HG03060 (cell line): ENCODE measurements around the gene TBXT.
"Not testable (repeated sequence)": the region's sequence is repeated elsewhere in the genome, so short reads cannot be mapped to it uniquely, and the experiment has no call there.

ENCODE experiments used
- ATAC-seq: cut with Tn5 transposase; IDR thresholded peaks from one replicate; pipeline ENCODE4 v1.9.1; 2021; ENCODE audit warnings: low read depth, moderate number of reproducible peaks; ENCODE audit not compliant: unreplicated experiment

Gene TBXT

GRCh38 chr6:166167801-166168615 is at the start of gene TBXT:
Gene TBXT, minus strand, starts transcription at chr6:166167851. Its CDS starts 260 bp downstream, at chr6:166167591.
- no peak for ATAC-seq

DNA sequence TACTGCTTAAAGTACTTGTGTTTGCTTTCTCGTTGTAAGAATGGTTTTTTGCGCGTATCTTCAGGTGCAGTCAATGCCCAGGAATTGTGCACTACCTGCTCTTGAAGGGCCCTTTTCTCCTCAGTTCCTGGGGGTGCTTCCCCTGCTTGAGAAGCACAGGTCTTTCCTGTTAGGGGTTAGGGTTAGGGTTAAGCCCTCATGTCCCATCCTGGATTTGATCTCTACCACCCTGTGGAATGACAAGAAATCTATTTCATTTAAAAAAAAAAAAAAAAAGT is 39.6 kb upstream of the TBXT start:
- no peak for ATAC-seq

DNA sequence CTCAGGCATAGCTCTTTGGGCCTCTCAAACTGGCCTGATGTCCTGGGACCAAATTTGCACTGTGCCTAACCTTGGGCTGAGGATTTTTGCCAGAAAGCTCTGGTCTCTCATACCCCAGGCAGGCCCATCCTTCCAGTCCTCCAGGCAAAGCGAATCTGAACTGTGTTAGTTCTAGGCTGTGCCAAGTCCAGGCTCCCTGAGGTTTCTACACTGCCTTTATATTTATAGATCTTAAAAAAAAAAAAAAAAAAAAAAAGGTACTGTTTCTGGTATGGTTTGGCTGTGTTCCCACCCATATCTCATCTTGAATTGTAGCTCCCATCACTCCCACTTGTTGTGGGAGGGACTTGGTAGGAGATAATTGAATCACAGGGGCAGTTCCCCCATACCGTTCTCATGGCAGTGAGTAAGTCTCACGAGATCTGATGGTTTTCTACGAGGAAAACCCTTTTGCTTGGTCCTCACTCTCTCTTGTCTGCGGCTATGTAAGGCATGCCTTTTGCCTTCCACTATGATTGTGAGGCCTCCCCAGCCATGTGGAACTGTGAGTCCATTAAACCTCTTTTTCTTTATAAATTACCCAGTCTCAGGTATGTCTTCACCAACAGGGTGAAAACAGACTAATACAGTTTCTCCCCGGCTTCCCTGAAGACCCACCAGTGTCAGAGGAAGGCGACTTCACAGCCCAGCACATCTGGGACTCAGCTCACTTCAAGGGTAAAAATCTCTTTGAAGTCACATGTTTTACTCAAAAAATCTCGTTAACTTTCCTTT is 39.0 kb upstream of the TBXT start:
- no peak for ATAC-seq

DNA sequence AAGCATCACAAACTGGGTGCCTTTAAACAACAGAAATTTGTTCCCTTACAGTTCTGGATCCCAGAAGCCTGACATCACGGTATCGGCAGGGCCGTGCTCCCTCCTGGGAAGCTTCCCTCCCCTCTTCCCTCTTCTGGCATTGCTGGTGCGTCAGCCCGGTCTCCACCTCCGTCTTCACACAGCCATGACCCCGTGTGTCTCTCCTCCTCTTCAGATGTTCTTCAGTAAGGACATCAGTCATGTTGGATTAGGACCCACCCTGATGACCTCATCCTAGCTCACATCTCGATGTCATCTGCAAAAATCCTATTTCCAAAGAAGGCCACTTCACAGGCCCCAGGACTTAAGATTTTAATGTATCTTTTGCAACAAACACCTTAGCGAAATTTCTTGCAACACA is 38.4 kb upstream of the TBXT start:
- no peak for ATAC-seq

DNA sequence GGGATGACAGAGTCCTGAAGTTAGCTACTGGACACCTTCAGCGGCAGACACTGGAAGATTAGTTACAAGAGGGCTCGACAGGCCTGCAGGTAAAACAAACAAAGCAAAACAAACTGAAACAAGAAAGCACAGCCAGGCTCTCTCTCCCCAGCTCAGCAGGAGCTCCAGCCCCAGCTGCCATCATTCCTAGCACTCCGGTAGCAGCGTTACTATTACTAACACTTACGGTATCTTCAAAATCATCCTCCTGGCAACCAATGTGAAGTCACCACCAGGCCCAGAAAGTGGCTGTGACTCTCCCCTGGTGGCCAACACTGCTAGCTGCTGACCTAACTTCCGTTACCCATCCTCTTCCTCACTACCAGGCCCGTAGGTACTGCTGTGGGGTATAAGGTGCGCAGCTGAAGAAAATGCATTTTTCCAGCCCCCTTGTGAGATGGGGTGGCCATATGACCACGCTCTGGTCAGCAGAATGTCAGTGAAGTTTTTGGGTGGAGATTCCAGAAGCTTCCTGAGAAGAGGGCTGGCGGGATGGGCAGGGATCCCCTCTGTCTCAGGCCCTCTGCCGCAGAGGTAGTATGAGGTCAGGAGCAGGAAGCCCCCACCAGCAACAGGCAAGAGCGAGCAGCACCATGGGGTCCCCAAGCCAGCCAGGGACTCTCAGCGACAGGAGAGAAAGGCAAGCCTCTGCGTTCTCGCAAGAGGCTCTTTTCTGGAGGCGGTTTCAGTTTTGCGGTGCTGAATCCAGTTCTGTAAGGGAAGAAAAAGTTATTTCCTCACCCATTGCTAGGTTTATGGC is 37.4 kb upstream of the TBXT start:
- no peak for ATAC-seq

GRCh38 chr6:166203641-166204222 is 36.1 kb upstream of the TBXT start:
- no peak for ATAC-seq

GRCh38 chr6:166203003-166203640 is 35.5 kb upstream of the TBXT start:
- ATAC-seq = no peak

GRCh38 chr6:166202321-166202733 is 34.7 kb upstream of the TBXT start:
- ATAC-seq = peak; percentile 66

GRCh38 chr6:166201878-166202277 is 34.2 kb upstream of the TBXT start:
- no peak for ATAC-seq

DNA sequence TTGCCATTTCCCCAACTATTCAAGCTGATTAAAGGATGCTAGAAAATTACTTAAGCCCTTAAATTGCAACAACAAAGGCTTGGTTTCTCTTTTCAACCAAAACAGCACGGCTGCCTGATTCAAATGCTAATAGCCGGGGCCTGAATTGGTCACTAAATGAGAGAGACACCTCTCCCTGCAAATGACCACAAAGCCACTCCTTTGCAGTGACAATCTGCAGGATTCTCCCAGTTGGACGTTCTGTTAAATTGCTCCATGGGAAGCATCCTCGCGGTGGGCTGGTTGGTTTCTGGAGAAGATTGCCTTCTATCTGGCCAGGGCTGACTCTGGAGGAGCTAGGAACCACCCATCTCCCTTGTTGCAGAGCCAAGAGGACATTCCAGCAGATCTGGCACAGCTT is 29.7 kb upstream of the TBXT start:
- no peak for ATAC-seq

DNA sequence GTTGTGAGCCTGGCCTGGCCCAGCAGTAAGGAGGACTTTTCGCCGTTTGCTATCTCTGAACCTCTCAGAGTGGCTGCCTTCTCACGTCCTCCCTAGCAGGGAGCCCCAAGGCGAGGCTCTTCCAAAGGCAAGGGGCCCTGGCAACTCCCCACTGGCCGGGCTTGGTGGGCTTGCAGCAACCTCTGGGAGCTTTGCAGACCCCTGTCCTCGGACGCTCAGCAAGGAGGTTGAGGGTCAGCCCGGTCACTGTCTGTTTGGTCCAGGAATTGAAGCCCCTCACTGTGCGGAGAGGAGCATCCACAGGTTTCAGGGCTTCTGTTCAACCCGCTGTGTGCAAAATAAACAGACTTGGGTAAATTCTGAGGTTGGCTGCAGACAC is 28.2 kb upstream of the TBXT start:
- ATAC-seq = no peak

GRCh38 chr6:166194914-166195859 is 27.5 kb upstream of the TBXT start:
- no peak for ATAC-seq

GRCh38 chr6:166192557-166192956 is 24.9 kb upstream of the TBXT start:
- ATAC-seq = no peak

DNA sequence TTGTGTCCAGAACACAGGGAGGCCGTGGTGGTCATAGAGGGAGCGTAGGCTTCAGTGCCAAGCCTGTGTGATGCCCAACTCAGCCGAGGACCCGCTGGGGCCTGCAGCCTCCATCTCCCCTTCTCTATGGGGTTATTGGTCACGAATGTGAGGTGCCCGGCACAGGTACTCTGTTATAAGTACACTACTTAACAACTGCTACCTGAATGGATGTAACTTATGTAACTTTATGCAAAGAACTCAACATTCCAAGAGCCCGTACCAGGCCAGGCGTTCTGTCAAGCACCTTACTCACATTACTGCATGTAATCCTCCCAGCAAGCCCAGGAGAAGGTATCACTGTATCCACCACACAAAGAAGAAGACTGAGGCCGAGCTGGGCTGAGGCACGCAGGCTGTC is 24.5 kb upstream of the TBXT start:
- no peak for ATAC-seq

DNA sequence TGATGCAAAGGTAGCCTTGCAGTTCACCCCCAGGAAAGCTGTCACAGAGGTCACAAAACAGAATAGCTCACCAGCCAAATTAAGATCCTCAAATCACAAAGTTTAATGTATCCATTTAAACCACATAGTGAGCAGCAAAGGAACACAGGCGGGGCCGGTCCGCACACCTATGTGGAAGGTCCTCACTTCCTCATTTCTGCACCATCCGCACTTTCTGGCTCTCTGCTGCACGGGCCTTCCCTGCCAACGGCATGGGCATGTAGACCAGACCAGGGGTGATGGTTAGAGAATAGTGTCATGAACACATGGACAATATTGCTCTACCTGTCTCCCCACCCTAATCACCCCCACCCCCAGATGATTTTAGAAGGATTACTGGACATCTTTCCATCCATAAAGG is 12.1 kb upstream of the TBXT start:
- ATAC-seq = no peak

GRCh38 chr6:166176106-166176505 is 8.5 kb upstream of the TBXT start:
- ATAC-seq = no peak

DNA sequence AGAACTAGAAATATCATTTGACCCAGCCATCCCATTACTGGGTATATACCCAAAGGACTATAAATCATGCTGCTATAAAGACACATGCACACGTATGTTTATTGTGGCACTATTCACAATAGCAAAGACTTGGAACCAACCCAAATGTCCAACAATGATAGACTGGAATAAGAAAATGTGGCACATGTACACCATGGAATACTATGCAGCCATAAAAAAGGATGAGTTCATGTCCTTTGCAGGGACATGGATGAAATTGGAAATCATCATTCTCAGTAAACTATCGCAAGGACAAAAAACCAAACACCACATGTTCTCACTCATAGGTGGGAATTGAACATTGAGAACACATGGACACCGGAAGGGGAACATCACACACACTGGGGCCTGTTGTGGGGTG is 7.4 kb upstream of the TBXT start:
- ATAC-seq = not testable (repeated sequence)

DNA sequence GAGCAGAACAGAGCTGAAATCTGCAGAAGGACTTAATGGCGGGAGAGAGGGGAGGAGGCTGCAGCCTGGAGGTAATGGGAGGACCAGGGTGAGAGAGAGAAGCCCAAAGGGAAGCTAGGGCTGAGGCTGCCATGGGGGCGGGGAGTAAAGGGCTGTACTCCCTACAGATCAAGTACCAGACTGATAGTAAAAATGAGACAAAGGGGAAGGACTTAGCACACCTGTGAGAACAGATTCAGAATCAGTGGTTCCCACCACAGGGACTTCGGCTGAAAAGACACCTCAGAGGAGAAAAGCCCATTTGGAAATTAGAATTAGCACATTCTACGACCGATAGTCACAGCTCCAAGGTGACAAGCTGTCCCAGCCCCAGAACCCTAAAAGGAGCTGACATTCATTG is 6.4 kb upstream of the TBXT start:
- no peak for ATAC-seq

- ATAC-seq = no peak
Measured at GRCh38 chr6:166173281-166173951, 5.8 kb upstream of the TBXT start.
